GM21360 (cell line): ENCODE results near the gene DYNC1H1.
A peak's percentile ranks its signal among the peaks of the same experiment; 100 is the strongest.

ENCODE experiments used
- ATAC-seq: cut with Tn5 transposase; IDR thresholded peaks from one replicate; pipeline ENCODE4 v1.9.1; 2021; ENCODE audit warnings: mild to moderate bottlenecking, moderate library complexity; ENCODE audit not compliant: unreplicated experiment

DYNC1H1 gene

DNA sequence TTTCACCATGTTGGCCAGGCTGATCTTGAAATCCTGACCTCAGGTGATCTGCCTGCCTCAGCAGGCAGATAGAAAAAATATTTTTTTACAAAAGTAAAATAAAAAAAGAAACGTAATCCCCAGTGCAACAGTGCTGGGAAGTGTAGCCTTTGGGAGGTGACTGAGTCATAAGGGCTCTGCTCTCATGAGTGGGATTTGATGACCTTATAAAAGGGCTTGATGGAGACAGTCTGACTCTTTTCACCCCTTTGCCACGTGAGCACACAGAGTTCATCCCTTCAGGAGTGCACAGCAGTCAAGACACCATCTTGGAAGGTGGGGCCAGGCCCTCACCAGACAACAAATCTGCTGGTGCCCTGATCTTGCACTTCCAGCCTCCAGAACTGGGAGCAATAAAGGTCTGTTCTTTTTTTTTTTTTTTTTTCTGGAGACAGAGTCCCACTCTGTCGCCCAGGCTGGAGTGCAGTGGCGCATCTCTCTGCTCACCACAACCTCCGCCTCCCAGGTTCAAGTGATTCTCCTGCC is 24.7 kb upstream of the DYNC1H1 start:
- ATAC-seq = no peak

DNA sequence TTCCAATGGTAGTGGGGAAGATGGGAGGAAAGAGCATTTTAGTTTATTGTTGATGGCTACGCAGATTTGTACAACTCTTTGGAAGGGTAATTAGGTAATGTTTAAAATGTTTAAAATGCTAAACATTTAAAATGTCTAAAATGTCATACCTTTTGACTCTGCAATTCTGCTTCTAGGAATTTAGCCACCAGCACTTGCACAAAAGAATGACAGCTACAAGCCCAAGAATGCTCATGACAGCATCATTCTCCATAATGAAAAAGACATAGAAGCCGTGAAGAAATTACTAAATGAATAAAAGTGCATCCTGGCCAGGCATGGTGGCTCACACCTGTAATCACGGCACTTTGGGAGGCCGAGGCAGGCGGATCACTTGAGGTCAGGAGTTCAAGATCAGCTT is 19.9 kb upstream of the DYNC1H1 start:
- no peak for ATAC-seq

DNA sequence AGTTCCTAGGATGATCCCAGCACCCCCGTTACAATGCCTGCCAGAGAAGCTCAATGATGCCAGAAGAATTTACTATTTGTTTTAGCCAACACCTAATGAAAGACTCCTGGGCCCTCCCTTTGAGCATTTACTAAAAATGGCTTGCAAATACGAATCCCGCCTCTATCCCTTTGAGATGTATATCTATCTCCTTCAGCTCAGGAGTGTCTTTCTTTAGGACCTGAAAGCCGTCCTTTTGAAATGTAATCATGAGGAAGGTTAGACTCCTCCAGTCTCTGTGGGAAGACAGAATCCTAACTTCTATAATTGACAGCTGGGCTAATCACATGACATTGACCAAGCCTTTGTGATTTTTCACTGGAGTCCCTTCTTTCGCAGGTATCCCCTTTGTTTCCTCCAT is 19.2 kb upstream of the DYNC1H1 start:
- ATAC-seq = no peak

DNA sequence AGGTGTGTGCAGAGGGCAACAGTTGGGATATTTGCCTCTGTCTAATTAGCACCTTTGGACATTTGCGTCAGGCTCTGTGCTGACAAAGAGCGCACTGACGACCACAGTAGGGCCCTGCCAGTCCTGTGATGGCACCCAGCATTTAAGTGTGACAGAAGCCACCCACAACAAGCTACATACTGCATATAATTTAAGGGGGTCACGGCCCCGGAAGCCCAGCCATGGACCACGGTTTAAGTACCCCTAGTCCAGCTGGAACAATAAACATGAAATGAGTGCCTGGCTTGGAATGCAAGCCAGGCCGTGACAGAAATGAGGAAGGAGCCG is 16.8 kb upstream of the DYNC1H1 start:
- ATAC-seq = peak; percentile 0

DNA sequence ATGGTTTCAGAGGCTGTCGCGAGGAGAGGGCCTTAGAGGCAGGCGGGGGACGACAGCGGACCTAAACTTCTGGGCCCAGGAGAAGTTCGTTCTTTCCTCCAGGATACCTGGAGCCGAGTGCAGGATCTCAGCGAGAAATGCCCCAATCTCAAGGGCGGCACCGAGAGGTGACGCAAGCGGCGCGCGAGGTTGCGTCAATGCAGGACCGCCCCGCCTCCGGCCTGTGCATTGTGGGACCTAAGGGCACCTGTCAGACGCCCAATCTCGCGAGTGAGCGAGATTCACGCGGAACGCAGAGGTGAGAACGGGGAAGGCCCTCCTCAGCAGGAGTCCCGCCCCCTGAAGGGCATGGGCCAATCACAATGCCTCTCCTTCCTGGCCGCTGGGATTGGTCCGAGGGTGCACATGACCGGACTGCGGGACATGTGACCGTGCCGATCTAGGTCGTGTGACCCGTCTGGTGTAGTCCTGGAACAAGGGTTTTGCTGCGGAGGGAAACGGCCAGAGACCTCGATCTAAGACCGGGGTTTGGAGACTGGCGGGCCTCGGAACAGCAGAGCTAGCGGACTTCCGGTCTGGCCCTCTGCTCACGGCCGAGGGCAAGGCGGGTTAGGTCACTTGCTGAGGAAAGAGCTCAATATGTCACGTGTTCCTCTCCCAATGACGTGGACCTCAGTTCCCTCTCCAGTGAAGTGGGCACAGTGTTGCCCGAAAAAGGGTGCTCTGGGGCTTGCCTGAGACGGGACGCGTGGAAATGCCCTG is 16.3 kb upstream of the DYNC1H1 start:
- ATAC-seq = peak; percentile 96

DNA sequence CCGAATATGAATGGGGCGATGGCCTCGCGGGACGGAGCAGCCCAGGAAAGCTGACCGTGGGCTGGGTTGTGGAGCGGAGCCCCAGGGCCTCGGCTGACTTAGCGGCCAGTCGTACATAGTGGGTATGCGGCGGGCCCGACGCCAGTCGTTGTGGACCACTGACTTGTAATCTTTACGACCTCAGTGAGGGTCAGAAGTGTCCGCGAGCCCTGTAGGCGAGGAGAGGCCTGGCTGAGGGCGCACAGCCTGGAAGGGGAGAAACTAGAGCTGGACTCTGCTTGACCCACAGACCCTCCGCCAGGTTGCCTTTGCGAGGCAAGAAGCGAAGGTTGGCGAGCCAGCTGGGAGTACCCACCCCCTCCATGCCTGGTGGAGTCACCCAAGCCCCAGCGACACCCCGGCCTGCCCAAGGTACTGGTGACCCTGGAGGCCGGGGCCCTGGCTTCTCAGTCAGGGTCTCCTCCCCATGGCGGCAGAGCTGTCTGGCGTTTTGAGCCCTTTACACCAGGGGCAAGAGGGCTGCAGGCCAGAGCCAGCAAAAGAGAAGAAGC is 15.6 kb upstream of the DYNC1H1 start:
- ATAC-seq = peak; percentile 3

DNA sequence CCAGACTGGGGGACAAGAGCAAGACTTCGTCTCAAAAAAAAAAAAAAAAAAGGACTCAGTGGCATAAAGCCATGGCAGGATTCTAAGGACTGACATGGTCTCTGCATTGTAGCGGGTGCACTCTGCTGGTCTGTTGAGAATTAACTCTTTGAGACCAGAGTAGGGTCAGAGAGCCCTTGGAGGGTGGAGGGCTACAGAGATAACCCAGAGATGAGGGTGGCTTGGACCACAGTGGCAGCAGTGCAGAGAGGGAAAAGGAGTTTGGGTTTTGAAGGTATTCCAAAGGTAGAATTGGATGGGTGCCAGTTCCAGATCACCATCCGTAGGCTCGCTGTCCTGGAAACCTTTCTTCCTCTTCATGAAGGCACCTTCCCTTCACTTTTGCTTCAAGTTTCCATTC is 14.3 kb upstream of the DYNC1H1 start:
- ATAC-seq = no peak

DNA sequence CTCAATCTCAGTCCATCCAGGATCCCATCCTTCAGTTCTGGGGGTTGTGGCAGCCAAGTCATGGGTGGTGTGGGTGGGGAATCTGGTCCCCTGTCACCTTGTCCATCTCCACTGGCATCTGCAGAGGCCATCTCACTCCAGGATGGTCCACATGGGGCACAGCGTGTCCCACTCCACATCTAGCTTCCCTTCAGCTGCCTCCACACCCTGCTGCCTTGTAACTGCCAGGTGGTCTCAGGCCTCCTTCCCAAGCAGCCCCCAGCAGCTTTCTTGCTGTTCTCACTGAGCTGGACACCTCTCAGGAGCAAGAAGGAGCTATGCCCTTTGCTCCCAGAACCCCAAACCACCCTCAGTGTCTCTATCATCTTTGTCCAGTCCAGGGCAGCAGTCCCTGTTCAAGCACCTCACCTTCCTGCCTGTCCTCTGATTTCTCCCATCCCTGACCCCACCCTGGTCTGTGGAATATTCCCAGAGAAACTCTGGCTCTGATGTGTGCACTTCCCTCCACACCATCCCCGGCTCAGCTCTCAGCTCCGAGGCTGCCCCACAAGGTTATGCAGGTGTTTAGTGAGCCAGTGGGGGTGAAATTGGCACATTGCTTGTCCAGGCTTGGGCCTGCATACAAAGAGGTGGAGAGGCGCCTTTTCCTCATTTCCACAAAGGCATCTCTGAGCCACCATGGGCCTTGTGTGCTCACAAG is 13.7 kb upstream of the DYNC1H1 start:
- no peak for ATAC-seq

DNA sequence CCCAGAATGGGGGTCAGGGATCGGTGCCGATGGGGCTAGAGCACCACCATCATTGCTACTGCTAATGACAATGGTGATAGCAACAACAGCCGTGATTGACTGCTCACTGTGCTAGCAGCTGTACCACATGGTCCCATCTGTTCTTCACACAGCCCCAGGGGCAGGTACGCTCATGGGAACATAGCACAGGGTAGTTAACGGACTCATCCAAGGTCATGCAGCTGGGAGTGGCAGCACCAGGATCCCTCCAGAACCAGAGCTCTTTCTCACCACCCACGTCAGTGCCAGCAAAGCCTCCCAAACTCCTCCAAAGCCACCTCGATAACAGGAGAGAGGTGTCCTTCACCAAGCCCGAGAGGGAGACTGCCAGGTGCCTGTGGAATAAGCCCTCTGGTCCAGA is 11.2 kb upstream of the DYNC1H1 start:
- ATAC-seq = no peak

DNA sequence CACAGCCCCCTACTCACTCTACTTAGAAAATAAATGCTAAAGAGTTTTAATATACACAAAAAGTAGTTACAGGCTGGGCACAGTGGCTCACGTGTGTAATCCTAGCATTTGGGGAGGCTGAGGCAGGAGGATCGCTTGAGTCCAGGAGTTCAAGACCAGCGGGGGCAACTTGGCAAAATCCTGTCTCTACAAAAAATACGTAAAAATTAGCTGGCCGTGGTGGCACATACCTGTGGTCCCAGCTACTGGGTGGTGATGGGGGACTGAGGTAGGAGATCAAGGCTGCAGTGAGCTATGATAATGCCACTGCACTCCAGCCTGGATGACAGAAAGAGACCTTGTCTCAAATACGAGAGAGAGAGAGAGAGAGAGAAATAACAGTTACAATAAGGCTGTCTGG is 9.9 kb upstream of the DYNC1H1 start:
- no peak for ATAC-seq

DNA sequence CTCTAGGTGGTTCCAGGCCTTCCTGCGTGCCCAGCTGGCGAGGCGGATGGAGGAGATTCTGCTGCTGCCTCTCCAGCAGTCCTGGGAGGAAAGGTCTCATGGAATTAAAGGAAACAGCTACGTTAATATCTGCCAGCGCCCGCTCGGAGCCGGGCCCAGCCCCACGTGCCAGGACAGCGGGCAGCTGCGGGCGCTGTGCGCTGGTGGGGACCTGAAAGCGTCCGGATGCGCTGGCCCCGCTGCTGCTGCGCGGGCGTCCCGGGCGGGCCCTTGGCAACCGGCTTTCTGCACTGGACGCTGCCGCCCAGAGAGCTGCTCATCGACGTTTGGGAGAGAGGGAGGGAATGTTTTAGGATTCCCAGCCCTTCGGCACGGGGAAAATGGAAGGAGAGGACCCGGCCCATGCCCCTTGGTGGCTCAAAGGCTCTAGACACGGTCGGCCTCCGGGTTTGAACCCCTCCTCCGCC is 8.6 kb upstream of the DYNC1H1 start:
- ATAC-seq = no peak

DNA sequence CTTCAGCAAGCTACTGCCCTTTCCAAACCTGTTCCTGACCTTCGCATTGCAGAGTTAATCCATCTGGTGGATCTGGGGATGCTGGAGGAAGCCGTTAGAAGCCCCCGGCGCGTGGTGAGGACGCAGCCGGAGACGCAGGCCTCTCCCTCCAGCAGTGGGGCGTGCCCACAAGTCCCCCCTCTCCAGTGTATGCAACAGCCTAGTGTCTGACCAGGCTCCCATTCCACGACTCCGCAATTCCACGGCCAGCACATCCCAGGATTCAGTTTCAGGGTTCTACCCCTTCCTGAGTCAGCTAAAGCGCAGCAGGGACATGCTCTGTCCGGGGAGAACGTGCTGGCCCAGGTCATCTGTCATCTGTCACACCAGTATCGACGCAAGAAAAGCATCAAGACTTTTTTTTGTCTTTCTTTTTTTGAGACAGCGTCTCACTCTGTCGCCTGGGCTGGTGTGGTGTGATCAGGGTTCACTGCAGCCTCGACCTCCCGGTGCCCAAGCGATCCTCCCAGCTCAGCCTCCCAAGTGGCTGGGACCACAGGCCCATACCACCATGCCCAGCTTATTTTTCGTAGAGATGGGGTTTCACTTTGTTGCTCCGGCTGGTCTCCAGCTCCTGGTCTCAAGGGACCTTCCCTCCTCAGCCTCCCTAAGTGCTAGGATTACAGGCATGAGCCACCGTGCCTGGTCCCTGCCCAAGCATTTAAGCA is 8.0 kb upstream of the DYNC1H1 start:
- ATAC-seq = no peak

DNA sequence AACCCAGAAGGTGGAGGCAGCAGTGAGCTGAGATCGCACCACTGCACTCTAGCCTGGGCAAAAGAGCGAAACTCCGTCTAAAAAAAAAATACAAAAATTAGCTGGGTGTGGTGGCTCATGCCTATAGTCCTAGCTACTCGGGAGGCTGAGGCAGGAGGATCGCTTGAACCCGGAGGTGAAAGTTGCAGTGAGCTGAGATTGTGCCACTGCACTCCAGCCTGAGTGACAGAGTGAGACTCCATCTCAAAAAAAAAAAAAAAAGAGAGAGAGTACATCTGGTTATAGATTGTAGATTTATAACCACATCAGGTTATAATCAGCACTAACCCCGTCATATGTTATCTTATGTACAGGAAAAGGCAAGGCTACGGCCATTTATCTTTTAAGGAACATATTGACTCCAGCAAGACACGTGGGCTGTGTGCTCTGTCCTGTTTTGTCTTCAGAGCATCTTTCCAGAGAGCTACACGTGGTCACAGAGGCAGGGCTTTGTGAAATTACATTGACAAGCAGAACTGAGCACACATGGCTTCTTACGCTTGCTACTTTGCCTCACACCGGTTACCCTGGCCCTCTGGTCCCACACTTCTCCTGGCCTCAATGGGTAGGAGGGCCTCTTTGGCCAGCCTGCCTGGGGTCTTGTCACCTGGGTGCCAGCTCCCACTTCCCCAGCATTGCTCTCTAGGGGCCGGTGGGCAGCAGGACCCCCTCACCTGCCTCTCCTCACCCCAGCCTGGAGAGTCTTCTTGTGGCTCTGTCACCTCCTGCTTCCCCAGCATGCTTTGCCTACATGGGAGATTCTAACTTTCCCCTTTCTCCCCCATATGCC is 6.8 kb upstream of the DYNC1H1 start:
- ATAC-seq = no peak

DNA sequence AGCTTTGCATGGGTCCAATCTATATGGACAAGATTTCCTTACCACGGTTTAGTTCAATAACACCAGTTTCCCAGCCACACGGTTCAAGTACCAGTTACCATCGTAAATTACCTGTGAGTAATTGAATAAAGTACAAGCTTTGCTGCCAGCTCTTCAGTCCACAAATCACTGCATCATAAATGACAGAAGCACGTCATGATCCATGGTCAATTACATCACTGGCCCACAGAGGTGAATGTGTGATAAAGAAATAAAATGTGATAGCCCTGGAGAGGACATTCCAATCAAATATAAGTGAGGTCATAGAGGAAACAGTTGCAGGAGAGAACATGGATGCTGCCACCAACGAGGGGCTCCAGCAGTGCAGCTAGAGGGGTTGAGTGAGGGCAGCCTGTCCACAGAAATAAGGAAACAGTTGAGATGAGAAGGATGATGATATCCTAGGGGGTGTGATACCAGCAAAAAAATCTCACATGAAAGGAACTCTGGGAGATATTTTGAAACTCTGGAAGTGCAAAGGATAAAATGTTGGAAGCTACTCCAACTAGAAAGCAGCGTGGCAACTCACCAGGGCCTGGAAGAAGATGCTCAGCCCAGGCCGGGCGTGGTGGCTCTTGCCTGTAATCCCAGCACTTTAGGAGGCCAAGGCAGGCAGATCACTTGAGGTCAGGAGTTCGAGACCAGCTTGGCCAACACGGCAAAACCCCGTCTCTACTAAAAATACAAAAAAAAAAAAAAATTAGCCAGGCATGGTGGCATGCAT is 5.8 kb upstream of the DYNC1H1 start:
- no peak for ATAC-seq

DNA sequence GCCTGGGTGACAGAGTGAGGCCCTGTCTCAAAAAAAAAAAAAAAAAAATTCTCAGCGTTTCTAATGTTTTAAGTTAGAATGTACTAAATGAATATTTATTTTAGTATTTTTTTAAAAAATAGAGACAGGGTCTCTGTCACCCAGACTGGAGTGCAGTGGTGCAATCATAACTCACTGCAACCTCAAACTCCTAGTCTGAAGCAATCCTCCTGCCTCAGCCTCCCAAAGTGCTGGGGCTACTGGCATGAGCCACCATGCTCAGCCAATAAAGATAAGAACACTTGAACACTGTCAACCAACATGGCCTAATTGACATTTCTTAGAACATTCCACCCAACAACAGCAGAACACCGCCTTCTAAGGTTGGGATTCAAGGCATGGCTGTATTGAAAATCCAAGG is 5.1 kb upstream of the DYNC1H1 start:
- no peak for ATAC-seq

DNA sequence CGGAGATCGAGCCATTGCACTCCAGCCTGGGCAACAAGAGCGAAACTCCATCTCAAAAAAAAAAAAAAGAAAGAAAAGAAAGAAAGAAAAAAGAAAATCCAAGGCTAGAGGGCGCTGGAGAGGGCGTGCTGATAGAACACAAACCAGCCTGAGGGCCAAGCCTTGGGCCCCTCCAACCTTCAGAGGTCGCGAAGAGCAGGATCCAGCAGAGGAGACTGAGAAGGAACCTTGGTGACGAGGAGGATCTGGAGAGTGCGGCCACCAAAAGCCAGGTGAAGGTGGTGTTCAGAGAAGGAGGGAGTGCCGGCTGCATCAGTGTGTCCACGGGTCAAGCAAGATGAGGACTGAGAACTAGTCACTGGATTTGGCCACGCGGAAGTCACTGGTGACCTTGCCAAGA is 4.1 kb upstream of the DYNC1H1 start:
- no peak for ATAC-seq

DNA sequence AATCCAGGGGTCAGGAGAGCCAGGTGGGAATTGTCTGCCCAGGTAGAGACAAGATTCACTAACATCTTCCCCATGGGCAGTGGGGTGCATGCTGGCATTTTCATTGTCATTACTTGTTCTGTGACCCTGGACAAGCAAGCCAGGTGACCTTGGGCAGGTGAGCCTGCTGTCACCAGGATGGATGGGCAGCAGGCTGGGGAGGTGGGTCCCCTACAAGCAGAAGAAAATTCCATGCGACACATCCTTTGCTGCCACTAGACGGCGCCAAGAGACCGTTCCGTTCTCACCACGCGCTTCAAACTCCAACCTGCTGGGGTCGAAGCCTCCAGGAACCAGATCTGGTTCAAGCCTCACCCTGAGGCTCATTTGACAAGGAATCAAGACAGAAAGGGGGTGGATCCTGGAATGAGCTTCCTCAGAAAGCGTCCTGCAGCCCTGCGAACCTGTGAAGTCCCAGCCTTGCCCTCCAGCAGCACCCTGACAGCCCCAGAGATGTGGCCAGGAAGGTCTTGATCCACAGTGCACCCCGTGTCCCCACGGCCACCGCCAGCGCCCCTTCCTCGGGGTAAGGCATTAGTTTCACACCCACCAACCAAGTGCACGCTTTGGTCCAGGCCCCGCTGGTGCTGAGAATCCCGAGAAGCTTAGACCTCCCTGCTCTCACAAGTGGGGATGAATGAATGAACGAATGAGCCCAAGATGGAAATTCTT is 3.2 kb upstream of the DYNC1H1 start:
- ATAC-seq = no peak

DNA sequence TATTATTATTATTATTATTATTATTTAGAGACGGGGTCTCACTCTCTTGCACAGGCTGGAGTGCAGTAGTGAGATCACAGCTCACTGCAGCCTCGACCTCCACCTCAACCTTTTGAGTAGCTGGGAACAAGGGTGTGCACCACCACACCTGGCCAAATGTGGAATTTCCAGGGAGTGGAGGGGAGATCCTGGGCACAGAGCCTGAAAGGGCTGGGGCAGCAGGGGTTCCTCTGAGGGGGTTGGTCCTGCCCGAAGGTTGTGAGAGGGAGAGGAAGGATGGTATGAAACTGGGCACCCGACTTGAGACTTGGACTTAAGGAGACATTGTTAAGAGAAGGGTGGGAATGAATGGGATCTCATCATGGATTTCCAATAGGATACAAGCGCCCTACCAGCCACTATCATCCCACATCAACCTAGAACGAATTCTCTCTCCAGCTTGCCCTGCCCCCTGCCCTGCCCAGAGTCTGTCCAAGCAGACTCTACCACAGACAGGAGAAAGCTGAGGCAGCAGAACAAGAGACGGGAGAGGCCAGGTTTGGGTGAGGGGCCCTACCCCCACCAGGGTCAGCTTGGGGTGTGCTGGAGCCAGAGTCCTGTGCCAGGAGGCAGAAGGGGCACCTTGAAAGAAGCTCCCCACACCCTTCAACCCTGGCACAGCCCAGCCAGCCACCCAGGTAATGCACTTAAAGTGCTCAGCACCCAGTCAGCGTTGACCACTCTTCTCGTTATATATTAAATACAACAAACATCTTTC is 2.4 kb upstream of the DYNC1H1 start:
- no peak for ATAC-seq

DNA sequence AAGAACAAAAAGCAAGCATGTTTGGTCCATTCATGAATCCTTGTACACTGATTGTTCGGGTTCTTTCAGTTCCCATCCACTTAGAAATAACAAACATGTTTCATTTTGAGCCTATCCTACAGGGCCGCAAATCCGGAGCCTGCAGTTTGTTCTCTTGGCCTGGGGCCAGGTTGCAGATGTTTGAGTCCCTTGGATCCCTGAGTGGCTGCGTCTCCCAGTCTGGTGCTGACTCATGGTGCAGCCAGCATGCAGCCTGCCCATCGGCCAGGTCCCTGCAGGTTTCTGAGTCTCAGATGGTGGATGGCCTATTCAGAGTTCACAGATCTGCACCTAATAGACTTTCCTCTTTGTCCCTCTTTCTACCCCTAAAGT is 1.9 kb upstream of the DYNC1H1 start:
- ATAC-seq = no peak
